Measurements from ENCODE around the gene TIMM13.

TIMM13 gene

GRCh38 chr19:2431318-2432055, 4.1 kb upstream of the TIMM13 start:
- H3K4me3 ChIP-seq (ENCODE audit: control insufficient read depth in 1 of 7, extremely low read depth in 1 of 7, insufficient read depth in 4 of 7, low read depth in 2 of 7, low read length in 6 of 7): no peak overlapping the region
- H3K36me3 ChIP-seq (ENCODE audit: control insufficient read depth in 4 of 4, insufficient read depth in 4 of 4, low read length in 3 of 4): peaks cover 2 to 56% (median 37%) of the 10 kb centered on the region in 4 experiments
- WGBS (ENCODE audit: insufficient coverage): 96% methylated on average over 35 of the region's 37 CpGs
- DNase-seq: no peak
- CTCF ChIA-PET: no interaction called here
- peak overlapping the region in 1 of 2 experiments; percentile 25 for H3K27ac ChIP-seq (ENCODE audit: insufficient read depth in 1 of 2, low read depth in 1 of 2, low read length in 2 of 2, poor library complexity in 1 of 2, severe bottlenecking in 2 of 2)
- no peaks in the 10 kb centered on the region for H3K27me3 ChIP-seq (replicated peaks in 2 of 5; ENCODE audit: control insufficient read depth in 4 of 5, insufficient read depth in 5 of 5, low read length in 4 of 5)
- H3K9me3 ChIP-seq (ENCODE audit: control extremely low read depth in 1 of 5, control insufficient read depth in 4 of 5, insufficient read depth in 2 of 5, low read depth in 1 of 5, low read length in 4 of 5): no peaks in the 10 kb centered on the region
- H3K4me1 ChIP-seq (ENCODE audit: control extremely low read depth in 1 of 4, control insufficient read depth in 4 of 4, insufficient read depth in 4 of 4, low read length in 3 of 4): peaks cover 2 to 17% (median 15%) of the 10 kb centered on the region in 4 experiments
- POLR2A ChIA-PET: no interaction called here

GRCh38 chr19:2429917-2430535, 2.6 kb upstream of the TIMM13 start:
- Histone ChIP-seq H3K4me1 (ENCODE audit: control extremely low read depth in 1 of 4, control insufficient read depth in 4 of 4, insufficient read depth in 4 of 4, low read length in 3 of 4) (peaks cover 2 to 29% (median 25%) of the 10 kb centered on the region in 4 experiments), H3K4me3 (ENCODE audit: control insufficient read depth in 1 of 7, extremely low read depth in 1 of 7, insufficient read depth in 4 of 7, low read depth in 2 of 7, low read length in 6 of 7) (no peak overlapping the region), H3K27ac (ENCODE audit: insufficient read depth in 1 of 2, low read depth in 1 of 2, low read length in 2 of 2, poor library complexity in 1 of 2, severe bottlenecking in 2 of 2) (no peak overlapping the region), H3K36me3 (ENCODE audit: control insufficient read depth in 4 of 4, insufficient read depth in 4 of 4, low read length in 3 of 4) (peaks cover 2 to 62% (median 37%) of the 10 kb centered on the region in 4 experiments), H3K27me3 (replicated peaks in 2 of 5; ENCODE audit: control insufficient read depth in 4 of 5, insufficient read depth in 5 of 5, low read length in 4 of 5) (no peaks in the 10 kb centered on the region), H3K9me3 (ENCODE audit: control extremely low read depth in 1 of 5, control insufficient read depth in 4 of 5, insufficient read depth in 2 of 5, low read depth in 1 of 5, low read length in 4 of 5) (no peaks in the 10 kb centered on the region)
- no peak for DNase-seq
- CTCF ChIA-PET: interaction anchor here (1.4 kb wide), 1 partner anchor 12 kb away, joined by 6 read pairs; no protein-coding TSS in a partner anchor
- POLR2A ChIA-PET: no interaction called here
- WGBS (ENCODE audit: insufficient coverage): 96% methylated on average over 25 of the region's 25 CpGs

- DNase-seq: no peak
- POLR2A ChIA-PET: interaction anchor here (1.0 kb wide), 1 partner anchor 193 kb away, joined by 4 read pairs; the partner anchor contains the start of gene PLEKHJ1
- Histone ChIP-seq H3K9me3 (ENCODE audit: control extremely low read depth in 1 of 5, control insufficient read depth in 4 of 5, insufficient read depth in 2 of 5, low read depth in 1 of 5, low read length in 4 of 5) (no peaks in the 10 kb centered on the region), H3K27me3 (replicated peaks in 2 of 5; ENCODE audit: control insufficient read depth in 4 of 5, insufficient read depth in 5 of 5, low read length in 4 of 5) (no peaks in the 10 kb centered on the region), H3K4me1 (ENCODE audit: control extremely low read depth in 1 of 4, control insufficient read depth in 4 of 4, insufficient read depth in 4 of 4, low read length in 3 of 4) (peaks cover 2 to 39% (median 30%) of the 10 kb centered on the region in 4 experiments), H3K36me3 (ENCODE audit: control insufficient read depth in 4 of 4, insufficient read depth in 4 of 4, low read length in 3 of 4) (peaks cover 0 to 52% (median 31%) of the 10 kb centered on the region in 4 experiments), H3K27ac (ENCODE audit: insufficient read depth in 1 of 2, low read depth in 1 of 2, low read length in 2 of 2, poor library complexity in 1 of 2, severe bottlenecking in 2 of 2) (no peak overlapping the region), H3K4me3 (ENCODE audit: control insufficient read depth in 1 of 7, extremely low read depth in 1 of 7, insufficient read depth in 4 of 7, low read depth in 2 of 7, low read length in 6 of 7) (no peak overlapping the region)
- WGBS (ENCODE audit: insufficient coverage): 95% methylated on average over 31 of the region's 37 CpGs
- CTCF ChIA-PET: interaction anchor here (0.9 to 2.4 kb wide), 5 partner anchors 8 to 35 kb away, joined by 4 to 8 read pairs (median 5); no protein-coding TSS in a partner anchor
Observed at GRCh38 chr19:2428756-2429711, 1.6 kb upstream of the TIMM13 start.

GRCh38 chr19:2428321-2428690, 920 bp upstream of the TIMM13 start:
- WGBS (ENCODE audit: insufficient coverage): 83% methylated on average over 23 of the region's 25 CpGs
- ChIA-PET POLR2A (interaction anchor here (0.7 to 1.2 kb wide), 6 partner anchors 8 to 192 kb away, joined by 3 to 5 read pairs (median 3); partner anchors contain the start of gene PLEKHJ1), CTCF (interaction anchor here (0.9 to 2.4 kb wide), 7 partner anchors 9 to 103 kb away, joined by 3 to 8 read pairs (median 4); no protein-coding TSS in a partner anchor)
- H3K27ac ChIP-seq (ENCODE audit: insufficient read depth in 1 of 2, low read depth in 1 of 2, low read length in 2 of 2, poor library complexity in 1 of 2, severe bottlenecking in 2 of 2): peak overlapping the region in 1 of 2 experiments; percentile 98
- peak in 2 of 3 donors; percentile 20 to 22 for DNase-seq
- H3K4me3 ChIP-seq (ENCODE audit: control insufficient read depth in 1 of 7, extremely low read depth in 1 of 7, insufficient read depth in 4 of 7, low read depth in 2 of 7, low read length in 6 of 7): peak overlapping the region in 3 of 7 experiments; percentile 87 to 93 (median 93)
- H3K9me3 ChIP-seq (ENCODE audit: control extremely low read depth in 1 of 5, control insufficient read depth in 4 of 5, insufficient read depth in 2 of 5, low read depth in 1 of 5, low read length in 4 of 5): no peaks in the 10 kb centered on the region
- peaks cover 0 to 52% (median 29%) of the 10 kb centered on the region in 4 experiments for H3K36me3 ChIP-seq (ENCODE audit: control insufficient read depth in 4 of 4, insufficient read depth in 4 of 4, low read length in 3 of 4)
- no peaks in the 10 kb centered on the region for H3K27me3 ChIP-seq (replicated peaks in 2 of 5; ENCODE audit: control insufficient read depth in 4 of 5, insufficient read depth in 5 of 5, low read length in 4 of 5)
- H3K4me1 ChIP-seq (ENCODE audit: control extremely low read depth in 1 of 4, control insufficient read depth in 4 of 4, insufficient read depth in 4 of 4, low read length in 3 of 4): peaks cover 2 to 47% (median 36%) of the 10 kb centered on the region in 4 experiments

GRCh38 chr19:2426611-2427428, 566 bp downstream of the TIMM13 start:
- ChIA-PET POLR2A (interaction anchor here (0.6 to 1.2 kb wide), 3 partner anchors 20 to 145 kb away, joined by 3 to 5 read pairs (median 4); partner anchors contain the start of gene PEAK3), CTCF (interaction anchor here (0.7 to 2.4 kb wide), 9 partner anchors 10 to 357 kb away, joined by 3 to 8 read pairs (median 3); no protein-coding TSS in a partner anchor)
- 5% methylated on average over 50 of the region's 66 CpGs for WGBS (ENCODE audit: insufficient coverage)
- peak in 2 of 3 donors; percentile 22 to 37 for DNase-seq
- Histone ChIP-seq H3K27me3 (replicated peaks in 2 of 5; ENCODE audit: control insufficient read depth in 4 of 5, insufficient read depth in 5 of 5, low read length in 4 of 5) (no peaks in the 10 kb centered on the region), H3K9me3 (ENCODE audit: control extremely low read depth in 1 of 5, control insufficient read depth in 4 of 5, insufficient read depth in 2 of 5, low read depth in 1 of 5, low read length in 4 of 5) (no peaks in the 10 kb centered on the region), H3K27ac (ENCODE audit: insufficient read depth in 1 of 2, low read depth in 1 of 2, low read length in 2 of 2, poor library complexity in 1 of 2, severe bottlenecking in 2 of 2) (peak overlapping the region; percentile 95 to 98), H3K4me1 (ENCODE audit: control extremely low read depth in 1 of 4, control insufficient read depth in 4 of 4, insufficient read depth in 4 of 4, low read length in 3 of 4) (peaks cover 2 to 60% (median 42%) of the 10 kb centered on the region in 4 experiments), H3K36me3 (ENCODE audit: control insufficient read depth in 4 of 4, insufficient read depth in 4 of 4, low read length in 3 of 4) (peaks cover 0 to 45% (median 27%) of the 10 kb centered on the region in 4 experiments), H3K4me3 (ENCODE audit: control insufficient read depth in 1 of 7, extremely low read depth in 1 of 7, insufficient read depth in 4 of 7, low read depth in 2 of 7, low read length in 6 of 7) (peak overlapping the region; percentile 83 to 96 (median 87))
